Endothelial cell of umbilical vein (primary cell): ENCODE data around the gene ZNF526. TPM values are rescaled to one million over a fixed set of nuclear protein-coding genes. Genes with fewer than 3 reads are reported as not detected.

ENCODE experiments used
- BruUV-seq: library from RNA; stranded (reverse); fragments of 400-500 nt; replicated peaks from 2 replicates; lab custom pipeline; 2021; lab: Mats Ljungman, UMichigan
- CTCF ChIA-PET: fragments of 300-600, 350-600 bp; sonication (Branson Sonifier 250); formaldehyde crosslinking; loops from one replicate; lab custom pipeline; 2021; ENCODE audit warnings: antibody characterized with exemption, inconsistent platforms; lab: Charles Lee
- POLR2A ChIA-PET: fragments of 300-600, 350-600 bp; sonication (Branson Sonifier 250); formaldehyde crosslinking; loops from one replicate; lab custom pipeline; 2021; ENCODE audit warnings: antibody characterized with exemption, inconsistent platforms; lab: Charles Lee
- DNase-seq: peaks from one replicate; pipeline ENCODE4 v3.0.0-alpha.2; 2011; ENCODE audit warnings: low read depth, low spot score
- FAIRE-seq: peaks from 2 replicates; lab custom pipeline; 2011; peaks lifted over from hg19 to GRCh38; lab: Jason Lieb, UNC
- H2AFZ ChIP-seq: 2 replicates; pipeline ENCODE4 v1.6.0; 2012; ENCODE audit warnings: low read depth, low read length, control low read depth, inconsistent platforms
- H3K27ac ChIP-seq: 2 replicates; pipeline ENCODE4 v1.5.1; 2011; ENCODE audit warnings: low read depth, mild to moderate bottlenecking, control low read depth, low read length, moderate library complexity; ENCODE audit not compliant: insufficient read depth
- H3K27me3 ChIP-seq, 2 experiments: 2 replicates each; pipeline versions ENCODE4 v1.6.0 to v1.6.1; 2011; ENCODE audit warnings: low read length in 2 of 2, mixed read lengths in 1 of 2; ENCODE audit not compliant: control insufficient read depth in 2 of 2, insufficient read depth in 2 of 2
- H3K36me3 ChIP-seq, 2 experiments: 2 replicates in 1 of 2; 3 replicates in 1 of 2; pipeline ENCODE4 v1.5.1; 2011; ENCODE audit warnings: low read length in 2 of 2, mild to moderate bottlenecking in 1 of 2, moderate library complexity in 1 of 2; ENCODE audit not compliant: control insufficient read depth in 2 of 2, insufficient read depth in 2 of 2; ENCODE audit errors: extremely low read depth in 1 of 2
- H3K4me1 ChIP-seq: 3 replicates; pipeline ENCODE4 v1.5.1; 2011; ENCODE audit warnings: mild to moderate bottlenecking, low read length; ENCODE audit not compliant: control insufficient read depth, insufficient read depth; ENCODE audit errors: extremely low read depth
- H3K4me2 ChIP-seq: 2 replicates; pipeline ENCODE4 v1.6.1; 2011; ENCODE audit warnings: low read length, control low read depth, mixed read lengths; ENCODE audit not compliant: insufficient read depth
- H3K4me3 ChIP-seq, 3 experiments: fragments of 200-600 bp in 1 of 3; sonication (generic), shearing (Covaris generic) in 1 of 3; replicated peaks in 1 of 3; 2 replicates each; pipeline ENCODE4 v1.5.1; 2011 to 2016; ENCODE audit warnings: control low read depth in 3 of 3, low read length in 3 of 3, mild to moderate bottlenecking in 2 of 3, inconsistent platforms in 1 of 3, low read depth in 1 of 3, moderate library complexity in 1 of 3; ENCODE audit not compliant: insufficient read depth in 1 of 3
- H3K79me2 ChIP-seq: 2 replicates; pipeline ENCODE4 v1.6.0; 2012; ENCODE audit warnings: low read length, inconsistent platforms; ENCODE audit not compliant: control insufficient read depth, insufficient read depth
- H3K9ac ChIP-seq: replicated peaks from 2 replicates; pipeline ENCODE3; 2011; ENCODE audit warnings: low read length, control low read depth; ENCODE audit not compliant: insufficient read depth; ENCODE audit errors: extremely low read depth
- H3K9me1 ChIP-seq: replicated peaks from 3 replicates; pipeline ENCODE4 v1.6.0; 2011; ENCODE audit warnings: mild to moderate bottlenecking, low read length; ENCODE audit not compliant: control insufficient read depth, insufficient read depth; ENCODE audit errors: extremely low read depth
- H3K9me3 ChIP-seq: replicated peaks from 2 replicates; pipeline ENCODE4 v1.5.1; 2012; ENCODE audit warnings: low read length, inconsistent platforms; ENCODE audit not compliant: control insufficient read depth, insufficient read depth
- H4K20me1 ChIP-seq: replicated peaks from 2 replicates; pipeline ENCODE3; 2011; ENCODE audit warnings: mild to moderate bottlenecking, low read length; ENCODE audit not compliant: control insufficient read depth, insufficient read depth; ENCODE audit errors: extremely low read depth
- EZH2 ChIP-seq: IDR thresholded peaks from 2 replicates; pipeline ENCODE4 v1.6.1; 2012; ENCODE audit warnings: borderline replicate concordance, low read depth, mild to moderate bottlenecking, moderate library complexity, low read length, inconsistent platforms; ENCODE audit not compliant: severe bottlenecking
- FOS ChIP-seq: IDR thresholded peaks from 2 replicates; pipeline ENCODE4 v1.6.1; 2011; ENCODE audit warnings: mild to moderate bottlenecking, low read length, moderate library complexity, borderline replicate concordance; ENCODE audit not compliant: insufficient read depth
- GATA2 ChIP-seq: IDR thresholded peaks from 2 replicates; pipeline ENCODE4 v1.7.0; 2011; ENCODE audit warnings: low read depth, mild to moderate bottlenecking, moderate library complexity, mixed read lengths, low read length; ENCODE audit not compliant: insufficient read length, insufficient read depth
- JUN ChIP-seq: IDR thresholded peaks from 2 replicates; pipeline ENCODE4 v1.6.1; 2011; ENCODE audit warnings: borderline replicate concordance, low read depth; ENCODE audit not compliant: insufficient read length, insufficient read depth
- MAX ChIP-seq: IDR thresholded peaks from 2 replicates; pipeline ENCODE4 v1.6.1; 2011; ENCODE audit not compliant: insufficient read depth, insufficient read length
- MYC ChIP-seq: IDR thresholded peaks from one replicate; pipeline ENCODE4 v1.6.1; 2011; ENCODE audit warnings: mild to moderate bottlenecking, low read depth, low read length
- POLR2A ChIP-seq: IDR thresholded peaks from 2 replicates; pipeline ENCODE4 v1.6.1; 2012; ENCODE audit warnings: low read depth, mild to moderate bottlenecking, control low read depth, low read length
- POLR2AphosphoS5 ChIP-seq: IDR thresholded peaks from 2 replicates; pipeline ENCODE4 v1.6.1; 2012; ENCODE audit warnings: low read depth, mild to moderate bottlenecking, control low read depth, low read length, moderate library complexity; ENCODE audit not compliant: insufficient read depth
- dilution Hi-C: fragments of 300-500 bp; cut with MboI; formaldehyde crosslinking; loops from one replicate; pipeline ENCODE4 v1.15.0; 2019; ENCODE audit warnings: low sequenced_read_pairs; ENCODE audit not compliant: extremely low pct_ligation_motif_present
- intact Hi-C: fragments of 100-400 bp; cut with micrococcal nuclease; formaldehyde crosslinking; loops from one replicate; pipeline ENCODE4 v1.10.0; 2022
- polyA plus RNA-seq, 4 experiments: library from polyadenylated mRNA; depleted of rRNA in 3 of 4; stranded (reverse) in 3 of 4; unstranded in 1 of 4; fragments of >200 nt; gene quantifications; 2 replicates each; pipeline versions ENCODE4 v1.2.1 to v1.2.3, GENCODE V29; 2011 to 2012; ENCODE audit warnings: missing spikeins in 1 of 4
- total RNA-seq: library from RNA; stranded (reverse); gene quantifications from 2 replicates; pipeline ENCODE4 v1.2.3, GENCODE V29; 2021
- TF ChIP-seq, protein P1 (sequence below), 2 donors: IDR thresholded peaks; 1 replicate in 1 of 2; 2 replicates in 1 of 2; pipeline ENCODE4 v1.5.1; 2011; ENCODE audit warnings: low read length in 2 of 2, mild to moderate bottlenecking in 2 of 2, moderate library complexity in 2 of 2, control low read depth in 1 of 2, inconsistent platforms in 1 of 2, low read depth in 1 of 2; ENCODE audit not compliant: insufficient read depth in 1 of 2; ENCODE audit errors: extremely low read depth in 1 of 2

ZNF526 gene
- total and polyA plus RNA-seq, 2 donors (not counting 3 experiments of a cell fraction or from before 2014, with no cell fraction given): 6.5 to 13.3 TPM

GRCh38 chr19:42225718-42226292 is 5.7 kb downstream of the ZNF526 start:
- no peaks in the 10 kb centered on the region for H3K27me3 ChIP-seq
- H3K9me3 ChIP-seq: no peaks in the 10 kb centered on the region
- peaks cover 4% of the 10 kb centered on the region for H3K4me1 ChIP-seq
- H3K36me3 ChIP-seq: peaks cover 18 to 39% of the 10 kb centered on the region in 2 experiments
- H3K9ac ChIP-seq: no peak overlapping the region
- TF ChIP-seq MYC (no peak), EZH2 (no peak), GATA2 (no peak), FOS (no peak), MAX (no peak), POLR2AphosphoS5 (no peak), POLR2A (no peak), JUN (no peak)
- TF ChIP-seq, protein P1, sequence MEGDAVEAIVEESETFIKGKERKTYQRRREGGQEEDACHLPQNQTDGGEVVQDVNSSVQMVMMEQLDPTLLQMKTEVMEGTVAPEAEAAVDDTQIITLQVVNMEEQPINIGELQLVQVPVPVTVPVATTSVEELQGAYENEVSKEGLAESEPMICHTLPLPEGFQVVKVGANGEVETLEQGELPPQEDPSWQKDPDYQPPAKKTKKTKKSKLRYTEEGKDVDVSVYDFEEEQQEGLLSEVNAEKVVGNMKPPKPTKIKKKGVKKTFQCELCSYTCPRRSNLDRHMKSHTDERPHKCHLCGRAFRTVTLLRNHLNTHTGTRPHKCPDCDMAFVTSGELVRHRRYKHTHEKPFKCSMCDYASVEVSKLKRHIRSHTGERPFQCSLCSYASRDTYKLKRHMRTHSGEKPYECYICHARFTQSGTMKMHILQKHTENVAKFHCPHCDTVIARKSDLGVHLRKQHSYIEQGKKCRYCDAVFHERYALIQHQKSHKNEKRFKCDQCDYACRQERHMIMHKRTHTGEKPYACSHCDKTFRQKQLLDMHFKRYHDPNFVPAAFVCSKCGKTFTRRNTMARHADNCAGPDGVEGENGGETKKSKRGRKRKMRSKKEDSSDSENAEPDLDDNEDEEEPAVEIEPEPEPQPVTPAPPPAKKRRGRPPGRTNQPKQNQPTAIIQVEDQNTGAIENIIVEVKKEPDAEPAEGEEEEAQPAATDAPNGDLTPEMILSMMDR (IDR thresholded peaks at IDR 0.05; ENCODE audit: extremely low read depth in 1 of 2, insufficient read depth in 1 of 2, low read depth in 1 of 2, low read length in 2 of 2): no peak
- intact Hi-C loops: no loop called here
- FAIRE-seq (no peak), DNase-seq (no peak)
- no peak overlapping the region for H2AFZ ChIP-seq
- POLR2A ChIA-PET: no interaction called here
- no peaks in the 10 kb centered on the region for H3K9me1 ChIP-seq
- no peak overlapping the region for H3K4me3 ChIP-seq
- H3K79me2 ChIP-seq: peaks cover 48% of the 10 kb centered on the region
- H3K4me2 ChIP-seq: no peak overlapping the region
- BruUV-seq: no TSS peak
- dilution Hi-C loops: no loop called here
- H3K27ac ChIP-seq: no peak overlapping the region
- CTCF ChIA-PET: interaction anchor here (1.4 kb wide), 1 partner anchor 17 kb away, joined by 3 read pairs; no protein-coding TSS in a partner anchor
- H4K20me1 ChIP-seq: no peaks in the 10 kb centered on the region
